H4 (cell line): ENCODE data around the gene PPP1R13L. TPM values are rescaled to one million over a fixed set of nuclear protein-coding genes. Genes with fewer than 3 reads are reported as not detected.

ENCODE experiments used
- DNase-seq: peaks from one replicate; pipeline ENCODE4 v3.0.0-alpha.2; 2015; ENCODE audit warnings: low spot score
- total RNA-seq: library from RNA; depleted of rRNA; stranded (reverse); fragments of >200 nt; shearing (Covaris generic); gene quantifications from 2 replicates; pipeline ENCODE4 v1.2.3, GENCODE V29; 2014

PPP1R13L gene
- total RNA-seq, 1 experiment from 2014 or later: 1.1 TPM

DNA sequence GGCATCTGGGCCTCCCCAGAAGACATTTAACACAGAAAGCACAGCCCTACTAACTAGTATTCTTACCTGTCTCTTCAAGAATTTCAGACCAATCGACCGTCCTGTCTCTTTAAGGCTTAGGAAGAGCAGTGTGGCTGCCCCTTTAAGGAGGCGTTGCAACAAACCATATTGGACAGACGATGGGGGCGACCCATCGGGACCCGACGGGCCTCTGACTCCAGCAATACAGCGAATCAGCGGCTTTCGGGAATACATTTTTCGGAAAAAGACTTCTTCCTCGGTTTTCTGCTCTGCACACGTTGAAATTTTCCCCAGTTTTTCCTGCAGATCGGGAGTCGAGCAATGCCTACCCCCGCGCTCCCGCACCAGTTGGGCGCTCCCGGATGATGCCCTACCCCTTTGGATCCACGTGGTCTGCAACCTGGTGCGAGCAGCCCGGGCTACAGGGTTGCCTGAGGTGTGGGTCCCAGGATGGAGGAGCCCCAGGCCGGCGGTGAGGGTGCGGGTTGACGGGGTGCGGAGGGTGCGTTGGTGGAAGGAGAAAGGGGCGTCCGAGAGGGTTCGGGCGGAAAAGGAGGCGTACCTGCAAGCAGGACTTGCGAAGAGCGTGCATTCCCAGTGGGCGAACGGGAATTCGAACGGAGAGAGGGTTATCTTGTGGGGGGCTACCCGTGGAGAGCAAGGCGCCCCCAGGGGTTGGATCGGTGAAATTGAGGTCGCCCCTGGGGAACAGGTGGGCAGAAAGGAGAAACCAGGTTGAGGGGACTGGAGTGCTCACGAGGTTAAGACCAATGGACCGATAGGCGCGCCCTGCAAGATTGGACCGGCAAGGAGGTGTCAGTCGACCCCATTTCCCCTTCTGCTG is 1.6 kb upstream of the PPP1R13L start, which contains the start of gene POLR1G:
TSS of gene POLR1G (plus strand) at position 419 of the 865 bp plus-strand sequence. CDS start at position 472, 53 bp downstream.
- peak; percentile 74 for DNase-seq

- DNase-seq: peak; percentile 61
Observed at GRCh38 chr19:45405435-45406225, 761 bp upstream of the PPP1R13L start.

GRCh38 chr19:45403781-45404556 is 900 bp downstream of the PPP1R13L start:
- DNase-seq: no peak

GRCh38 chr19:45403272-45403671 is 1.6 kb downstream of the PPP1R13L start:
- no peak for DNase-seq

DNA sequence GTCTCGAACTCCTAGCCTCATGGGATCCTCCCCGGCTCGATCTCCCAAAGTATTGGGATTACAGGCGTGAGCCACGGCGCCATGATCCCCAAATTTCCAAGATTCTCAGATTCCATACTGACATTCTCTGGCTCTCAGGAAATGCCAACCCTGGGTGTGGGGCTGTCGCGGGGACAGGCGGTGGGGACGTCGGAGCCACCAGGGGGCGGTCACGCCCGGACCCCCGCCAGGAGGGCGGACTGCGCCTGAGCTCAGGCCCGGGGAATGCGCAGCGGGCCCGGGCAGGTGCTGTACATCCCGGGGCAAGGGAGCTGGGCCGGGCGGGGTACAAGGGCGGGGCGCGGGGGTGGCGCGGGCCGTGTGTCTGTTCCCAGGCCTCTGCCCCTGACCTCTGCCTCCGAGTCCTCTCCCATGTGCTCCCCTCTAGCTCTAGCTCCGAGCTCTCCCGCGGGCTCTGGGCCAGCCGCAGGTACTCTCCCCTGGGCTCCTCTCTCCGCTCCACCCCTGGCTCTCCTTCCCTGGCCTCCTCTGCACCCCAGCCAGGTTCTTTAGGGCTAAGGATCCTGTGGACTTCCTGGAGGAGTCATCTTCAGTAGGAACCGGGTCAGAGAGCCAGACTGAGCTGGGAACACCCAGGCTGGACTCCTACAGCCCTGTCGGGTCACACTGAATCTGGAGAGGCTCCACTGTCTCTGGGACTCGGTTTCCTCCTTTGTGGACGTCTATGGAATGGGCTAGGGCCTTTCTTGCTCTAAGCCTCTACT is 2.4 kb downstream of the PPP1R13L start:
- no peak for DNase-seq

DNA sequence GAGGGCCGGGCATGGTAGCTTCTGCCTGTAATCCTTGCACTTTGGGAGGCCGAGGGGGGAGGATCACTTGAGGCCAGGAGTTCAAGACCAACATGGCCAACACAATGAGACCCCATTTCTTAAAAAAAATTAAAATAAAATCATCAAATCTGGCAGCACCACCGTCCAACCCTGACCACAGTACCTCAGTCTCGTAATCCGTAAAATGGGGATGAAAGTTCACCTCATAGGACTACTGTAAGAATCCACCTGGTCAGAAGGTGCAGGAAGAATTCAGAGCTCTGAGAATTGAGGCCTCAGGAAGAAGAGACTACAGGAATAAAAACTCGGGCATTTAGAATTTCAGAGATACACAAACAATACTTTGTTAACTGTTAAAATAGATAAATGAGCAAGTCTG is 3.1 kb downstream of the PPP1R13L start:
- DNase-seq: no peak

DNA sequence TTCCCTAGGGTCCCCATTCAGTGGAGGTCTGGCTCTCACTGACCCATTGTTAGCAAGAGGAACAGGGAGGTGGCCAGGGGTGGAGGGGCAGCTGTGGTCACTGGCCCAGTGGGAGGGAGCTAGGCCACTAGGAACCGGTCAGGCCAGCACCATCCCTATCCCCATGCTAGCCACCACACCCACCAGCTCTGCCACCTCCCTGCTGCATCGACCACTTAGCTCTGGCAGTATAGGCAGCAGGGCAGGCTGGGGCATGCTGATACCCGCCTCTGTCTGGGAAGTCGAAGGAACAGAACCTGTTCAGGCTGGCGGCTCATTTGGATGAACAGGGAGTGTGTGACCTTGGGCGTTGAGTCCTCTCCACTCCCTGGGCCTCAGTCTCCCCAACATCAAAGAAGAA is 4.7 kb downstream of the PPP1R13L start:
- no peak for DNase-seq

DNA sequence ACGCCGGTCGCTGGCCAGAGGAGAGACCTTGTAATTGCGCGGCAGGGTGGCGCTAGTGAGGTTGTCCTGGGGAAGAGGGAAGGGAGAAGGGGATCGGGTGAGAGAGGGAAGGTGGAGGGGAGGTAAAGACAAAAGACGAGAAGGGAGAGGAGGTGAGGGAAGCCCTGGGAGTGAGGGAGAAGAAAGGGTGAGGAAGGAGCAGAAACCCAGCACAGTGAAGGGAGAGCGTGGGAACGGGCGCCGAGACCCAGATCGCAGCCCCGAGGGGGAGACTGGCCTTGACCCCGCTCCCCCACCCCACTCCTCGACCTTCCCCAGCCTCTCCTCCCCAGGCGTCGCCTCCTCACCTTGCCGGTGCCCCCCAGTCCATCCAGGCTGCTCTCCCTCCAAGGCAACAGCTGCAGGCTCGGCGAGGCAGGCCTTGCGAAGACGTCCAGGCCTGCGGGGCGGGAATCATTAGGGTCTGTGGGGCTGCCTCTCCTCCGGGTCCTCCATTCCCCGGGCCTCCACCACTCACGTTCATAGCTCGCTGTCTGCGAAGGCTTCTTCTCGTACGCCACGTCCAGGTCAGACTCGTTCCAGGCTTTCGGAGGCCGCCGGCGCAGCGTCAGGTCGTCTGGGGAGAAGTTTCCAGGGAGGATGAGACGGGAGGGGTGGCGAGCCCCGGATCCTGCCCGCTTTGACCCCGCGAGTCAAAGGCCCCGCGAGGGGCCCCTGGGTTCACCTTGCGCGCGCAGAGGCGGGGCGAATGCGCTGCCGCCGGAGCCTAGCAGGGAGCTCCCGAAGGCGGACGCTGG is 8.8 kb downstream of the PPP1R13L start:
- no peak for DNase-seq

- DNase-seq: no peak
Observed at GRCh38 chr19:45391871-45392665, 12.8 kb downstream of the PPP1R13L start.

GRCh38 chr19:45391346-45391745 is 13.5 kb downstream of the PPP1R13L start:
- peak; percentile 24 for DNase-seq

GRCh38 chr19:45385392-45386221 is 19.3 kb downstream of the PPP1R13L start:
- DNase-seq: no peak

GRCh38 chr19:45382426-45382825 is 22.4 kb downstream of the PPP1R13L start:
- DNase-seq: no peak

DNA sequence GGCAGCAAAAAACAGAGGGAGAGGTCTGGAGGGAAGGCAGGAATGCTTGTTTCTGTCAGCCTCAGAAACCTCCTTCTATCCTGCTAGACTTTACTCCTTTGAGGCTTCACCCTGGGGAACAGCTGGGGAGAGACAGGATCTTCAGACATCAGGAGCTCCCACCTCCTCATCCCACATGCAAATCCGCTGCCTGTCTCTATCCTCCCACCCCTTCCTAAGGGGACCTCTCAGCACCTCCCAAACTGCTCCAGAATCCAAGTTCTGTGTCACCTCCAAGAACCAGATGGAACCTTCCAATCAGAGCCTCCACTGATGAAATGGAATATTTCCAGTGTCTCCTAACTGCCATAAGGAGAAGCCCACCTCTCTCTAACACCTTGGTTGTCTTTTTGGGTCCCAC is 24.8 kb downstream of the PPP1R13L start:
- DNase-seq: no peak

DNA sequence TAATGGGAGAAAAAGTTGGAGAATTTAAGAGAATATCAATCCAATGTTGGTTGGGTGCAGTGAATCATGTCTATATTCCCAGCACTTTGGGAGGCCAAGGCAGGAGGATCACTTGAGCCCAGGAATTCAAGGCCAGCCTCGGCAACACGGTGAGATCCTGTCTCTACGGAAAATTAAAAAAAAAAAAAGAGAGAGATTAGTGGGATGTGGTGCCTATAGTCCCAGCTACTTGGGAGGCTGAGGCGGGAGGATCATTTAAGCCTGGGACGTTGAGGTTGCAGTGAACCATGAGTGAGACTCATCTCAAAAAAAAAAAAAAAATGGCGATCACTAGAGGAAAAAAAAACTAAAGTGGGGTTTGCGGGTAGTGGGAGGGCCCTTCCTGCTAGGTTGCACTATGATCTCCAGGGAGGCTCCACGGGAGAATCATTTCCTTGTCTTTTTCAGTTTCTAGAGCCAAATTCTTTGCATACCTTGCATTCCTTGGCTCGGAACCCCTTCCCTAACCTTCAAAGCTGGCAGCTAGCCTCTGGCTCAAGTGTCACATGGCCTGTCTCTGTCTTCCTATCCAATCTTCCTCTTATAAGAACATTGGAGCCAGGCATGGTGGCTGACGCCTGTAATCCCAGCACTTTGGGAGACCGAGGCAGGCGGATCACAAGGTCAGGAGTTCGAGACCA is 28.7 kb downstream of the PPP1R13L start:
- DNase-seq: peak; percentile 70

GRCh38 chr19:45370410-45371204 is 34.3 kb downstream of the PPP1R13L start, which contains the start of gene ERCC2:
ERCC2 (minus strand) TSS chr19:45370573; CDS start chr19:45370540, 33 bp downstream.
- DNase-seq: peak; percentile 94

DNA sequence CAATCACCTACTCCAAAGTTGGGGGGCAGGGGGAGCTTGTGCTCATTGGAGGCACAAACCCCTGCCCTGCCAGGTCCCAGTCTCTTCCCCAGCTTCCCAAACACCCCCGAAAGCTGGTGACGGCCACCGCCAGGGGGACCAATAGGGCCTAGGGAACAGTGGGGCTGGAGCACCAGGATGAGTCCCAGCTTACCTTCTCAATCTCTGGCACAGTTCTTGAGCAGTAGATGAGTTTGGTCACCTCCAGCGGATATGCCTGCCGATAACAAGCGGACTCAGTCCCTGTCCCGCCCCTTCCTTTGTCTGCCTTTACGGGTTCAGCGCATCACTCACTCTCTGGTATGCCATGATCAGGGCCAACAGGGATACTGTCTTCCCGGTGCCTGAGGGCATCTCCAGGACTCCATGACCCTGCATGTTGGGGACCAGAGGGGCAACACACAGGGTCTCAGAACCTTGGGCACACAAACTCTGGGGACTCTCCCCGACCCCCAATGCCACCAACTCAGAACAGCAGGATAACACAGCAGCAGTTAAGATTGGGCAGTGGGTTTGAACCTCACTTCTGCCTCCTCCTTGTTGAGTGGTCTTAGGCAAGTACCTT is 36.0 kb downstream of the PPP1R13L start:
- no peak for DNase-seq

- DNase-seq: no peak
Observed at GRCh38 chr19:45368127-45368526, 36.7 kb downstream of the PPP1R13L start.
